Cardiac fibroblast (primary cell): ENCODE measurements around the gene FCHSD2.

Experiments
- DNase-seq, 2 donors: peaks; one replicate each; pipeline versions ENCODE4 v3.0.0 to v3.0.0-alpha.2; 2010; ENCODE audit warnings: low read depth in 2 of 2
- H3K4me3 ChIP-seq, 2 donors: replicated peaks in 1 of 2; 1 replicate in 1 of 2; 2 replicates in 1 of 2; pipeline ENCODE4 v1.5.1; 2011; ENCODE audit warnings: low read depth in 2 of 2, low read length in 2 of 2, mild to moderate bottlenecking in 2 of 2, moderate library complexity in 1 of 2
- CTCF ChIP-seq: IDR thresholded peaks from one replicate; pipeline ENCODE4 v1.5.1; 2011; ENCODE audit warnings: low read depth, mild to moderate bottlenecking, low read length, inconsistent platforms

FCHSD2 gene

DNA sequence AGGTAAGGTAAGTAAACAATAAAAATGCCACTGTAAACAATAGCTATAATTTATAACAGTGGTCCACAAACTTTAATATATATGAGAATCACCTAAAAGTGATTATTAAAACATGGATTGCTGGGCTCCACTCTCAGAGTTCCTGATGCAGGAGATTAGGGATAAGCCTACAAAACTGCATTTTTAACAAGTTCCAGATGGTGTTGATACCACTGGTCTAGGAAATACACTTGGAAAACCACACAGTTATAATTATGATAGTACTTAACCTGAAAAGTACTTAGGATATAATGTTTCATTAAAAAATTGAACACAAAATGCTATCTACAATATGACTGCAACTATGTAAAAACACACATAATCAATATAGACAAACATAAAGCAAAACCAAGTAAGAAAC lies 20.4 kb downstream of the FCHSD2 start:
- H3K4me3 ChIP-seq, result no peak overlapping the region
- DNase-seq, result no peak
- no peak for TF ChIP-seq CTCF

- H3K4me3 ChIP-seq, result no peak overlapping the region
- no peak for TF ChIP-seq CTCF
- no peak for DNase-seq
Observed at GRCh38 chr11:73117071-73117470, 25.0 kb downstream of the FCHSD2 start.

DNA sequence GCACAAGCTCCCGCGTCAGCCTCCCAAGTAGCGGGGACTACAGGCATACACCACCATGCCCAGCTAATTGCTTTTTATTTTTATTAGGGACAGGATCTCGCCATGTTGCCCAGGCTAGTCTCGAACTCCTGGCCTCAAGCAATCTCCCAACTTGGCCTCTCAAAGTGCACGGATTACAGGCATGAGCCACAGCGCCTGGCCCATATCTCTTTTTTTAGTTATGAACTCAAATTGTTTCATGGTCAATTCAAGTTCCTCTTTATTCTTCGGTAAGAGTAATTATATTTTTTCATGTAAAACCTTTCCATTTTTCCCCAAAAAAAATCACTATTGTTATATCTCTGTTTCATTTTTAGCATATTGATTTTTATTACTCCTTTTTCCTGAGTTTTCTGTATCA lies 25.5 kb downstream of the FCHSD2 start:
- no peak for TF ChIP-seq CTCF
- no peak for DNase-seq
- no peak overlapping the region for H3K4me3 ChIP-seq

DNA sequence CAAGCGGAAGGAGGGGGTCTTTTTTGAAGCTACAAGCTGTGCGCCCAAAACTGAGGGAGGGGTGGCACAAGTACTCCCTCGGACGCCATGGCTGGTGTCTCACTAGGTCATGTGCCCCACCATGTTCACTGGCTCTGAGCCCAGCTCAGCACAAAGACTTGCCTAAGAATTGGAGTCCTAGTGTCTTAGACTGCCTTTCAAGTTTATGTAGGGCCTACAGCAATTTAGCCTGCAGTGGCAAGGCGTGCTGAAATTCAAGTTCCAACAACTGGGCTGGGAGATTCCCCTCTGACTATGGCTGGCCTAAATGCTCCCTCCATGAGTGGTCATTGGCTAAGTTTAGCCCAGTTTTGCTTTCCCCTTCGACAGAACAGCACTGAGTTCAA lies 27.3 kb downstream of the FCHSD2 start:
- H3K4me3 ChIP-seq, result no peak overlapping the region
- DNase-seq, result no peak
- no peak for TF ChIP-seq CTCF

- DNase-seq, result no peak
- no peak for TF ChIP-seq CTCF
- no peak overlapping the region for H3K4me3 ChIP-seq
Observed at GRCh38 chr11:73114110-73114834, 27.8 kb downstream of the FCHSD2 start.

- no peak for DNase-seq
- H3K4me3 ChIP-seq, result no peak overlapping the region
- no peak for TF ChIP-seq CTCF
Observed at GRCh38 chr11:73113426-73113825, 28.7 kb downstream of the FCHSD2 start.

DNA sequence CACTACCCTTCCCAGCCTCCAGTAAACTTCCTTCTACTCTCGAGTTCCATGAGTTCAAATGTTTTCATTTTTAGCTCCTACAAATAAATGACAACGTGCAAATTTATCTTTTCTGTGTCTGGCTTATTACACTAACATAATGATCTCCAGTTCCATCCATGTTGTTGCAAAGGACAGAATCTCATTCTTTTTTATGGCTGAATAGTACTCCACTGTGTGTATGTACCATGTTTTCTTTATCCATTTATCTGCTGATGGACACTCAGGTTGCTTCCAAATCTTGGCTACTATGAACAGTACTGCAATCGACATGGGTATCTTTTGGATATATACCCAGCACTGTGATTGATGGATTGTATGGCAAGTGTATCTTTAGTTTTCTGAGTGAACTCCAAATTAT lies 34.5 kb downstream of the FCHSD2 start:
- no peak for DNase-seq
- no peak overlapping the region for H3K4me3 ChIP-seq
- TF ChIP-seq CTCF, result no peak
